Thymus (tissue), 11 donors: Measurements from ENCODE around the gene HSF5. TPM values are rescaled to one million over a fixed set of nuclear protein-coding genes. Genes with fewer than 3 reads are reported as not detected.

ENCODE experiments used
- DNase-seq, 9 donors: peaks; one replicate each; pipeline ENCODE4 v3.0.0-alpha.2; 2013; ENCODE audit warnings: low spot score in 9 of 9, low read depth in 6 of 9, missing footprints in 1 of 9
- H3K27ac ChIP-seq, 2 donors: one replicate each; pipeline ENCODE4 v1.5.1; 2013; ENCODE audit warnings: control low read depth in 1 of 2, low read depth in 1 of 2, low read length in 1 of 2, mild to moderate bottlenecking in 1 of 2, moderate library complexity in 1 of 2
- H3K27me3 ChIP-seq, 2 donors: one replicate each; pipeline ENCODE4 v1.5.1; 2013; ENCODE audit warnings: low read length in 1 of 2; ENCODE audit not compliant: control insufficient read depth in 2 of 2, insufficient read depth in 1 of 2
- H3K36me3 ChIP-seq, 2 donors: one replicate each; pipeline ENCODE4 v1.5.1; 2013; ENCODE audit warnings: low read length in 1 of 2, mild to moderate bottlenecking in 1 of 2, moderate library complexity in 1 of 2; ENCODE audit not compliant: control insufficient read depth in 2 of 2, insufficient read depth in 2 of 2
- H3K4me1 ChIP-seq, 2 donors: one replicate each; pipeline ENCODE4 v1.5.1; 2013; ENCODE audit warnings: low read length in 2 of 2; ENCODE audit not compliant: control insufficient read depth in 2 of 2, insufficient read depth in 2 of 2
- H3K4me3 ChIP-seq, 2 donors: one replicate each; pipeline ENCODE4 v1.5.1; 2013; ENCODE audit warnings: low read length in 2 of 2, control low read depth in 1 of 2, mild to moderate bottlenecking in 1 of 2
- H3K9me3 ChIP-seq, 2 donors: one replicate each; pipeline ENCODE4 v1.5.1; 2013; ENCODE audit warnings: low read length in 1 of 2, mild to moderate bottlenecking in 1 of 2; ENCODE audit not compliant: control insufficient read depth in 2 of 2, insufficient read depth in 1 of 2
- WGBS: extraction: QIAGEN DNeasy Blood & Tissue Kit; methylation state at CpG from one replicate; pipeline ENCODE4 v1.1.7; 2013; 5-methylcytosine and 5-hydroxymethylcytosine counted together
- polyA plus RNA-seq: library from polyadenylated mRNA; stranded (reverse); fragments of 200-250 nt; gene quantifications from one replicate; pipeline ENCODE4 v1.2.3, GENCODE V29; 2013
- total RNA-seq: library from RNA; stranded (reverse); fragments of 120-200 nt; gene quantifications from one replicate; pipeline ENCODE4 v1.2.4, GENCODE V29; 2013
- donor health status: healthy.

Gene HSF5
- total and polyA plus RNA-seq, 2 donors = 0.90 to 0.91 TPM

- no peaks in the 10 kb centered on the region for H3K9me3 ChIP-seq
- peak in 5 of 9 donors; percentile 33 to 63 (median 49) for DNase-seq
- peaks cover 11 to 76% of the 10 kb centered on the region in 2 donors for H3K27me3 ChIP-seq
- H3K4me3 ChIP-seq = peak overlapping the region; percentile 22 to 61
- WGBS = 3% methylated on average over 82 of the region's 82 CpGs
- H3K27ac ChIP-seq = no peak overlapping the region
- no peaks in the 10 kb centered on the region for H3K36me3 ChIP-seq
- peaks cover 7 to 12% of the 10 kb centered on the region in 2 donors for H3K4me1 ChIP-seq
These were observed 43.7 kb upstream of the HSF5 start for GRCh38 chr17:58531661-58532554.

- Histone ChIP-seq H3K36me3 (no peaks in the 10 kb centered on the region), H3K4me1 (peaks cover 7 to 14% of the 10 kb centered on the region in 2 donors), H3K27me3 (peaks cover 11 to 71% of the 10 kb centered on the region in 2 donors), H3K27ac (no peak overlapping the region), H3K4me3 (peak overlapping the region in 1 of 2 donors; percentile 61), H3K9me3 (no peaks in the 10 kb centered on the region)
- 76% methylated on average over 3 of the region's 3 CpGs for WGBS
- DNase-seq = no peak
These were observed 42.9 kb upstream of the HSF5 start for GRCh38 chr17:58531122-58531521.

- 89% methylated on average over 2 of the region's 2 CpGs for WGBS
These were observed 42.4 kb upstream of the HSF5 start for GRCh38 chr17:58530655-58531054.

GRCh38 chr17:58529275-58529674 lies 41.1 kb upstream of the HSF5 start:
- H3K36me3 ChIP-seq = no peaks in the 10 kb centered on the region
- H3K27me3 ChIP-seq = peaks cover 8 to 59% of the 10 kb centered on the region in 2 donors
- H3K27ac ChIP-seq = no peak overlapping the region
- no peak overlapping the region for H3K4me3 ChIP-seq
- peaks cover 7 to 14% of the 10 kb centered on the region in 2 donors for H3K4me1 ChIP-seq
- H3K9me3 ChIP-seq = no peaks in the 10 kb centered on the region
- no peak for DNase-seq
- 83% methylated on average over 1 of the region's 1 CpG for WGBS

More at GRCh38 chr17:58530655-58531054, 42.4 kb upstream of the HSF5 start:
- H3K36me3 ChIP-seq = no peaks in the 10 kb centered on the region
- DNase-seq = no peak
- no peaks in the 10 kb centered on the region for H3K9me3 ChIP-seq
- peaks cover 7 to 14% of the 10 kb centered on the region in 2 donors for H3K4me1 ChIP-seq
- peaks cover 11 to 71% of the 10 kb centered on the region in 2 donors for H3K27me3 ChIP-seq
- no peak overlapping the region for H3K27ac ChIP-seq
- H3K4me3 ChIP-seq = no peak overlapping the region

GRCh38 chr17:58528443-58528842 lies 40.2 kb upstream of the HSF5 start:
- H3K27me3 ChIP-seq = peaks cover 8 to 51% of the 10 kb centered on the region in 2 donors
- no peak overlapping the region for H3K27ac ChIP-seq
- no peak overlapping the region for H3K4me3 ChIP-seq
- DNase-seq = no peak
- WGBS = 86% methylated on average over 3 of the region's 3 CpGs
- no peaks in the 10 kb centered on the region for H3K9me3 ChIP-seq
- no peaks in the 10 kb centered on the region for H3K36me3 ChIP-seq
- peaks cover 7 to 14% of the 10 kb centered on the region in 2 donors for H3K4me1 ChIP-seq

GRCh38 chr17:58527949-58528348 lies 39.7 kb upstream of the HSF5 start:
- Histone ChIP-seq H3K4me3 (no peak overlapping the region), H3K27me3 (peaks cover 8 to 46% of the 10 kb centered on the region in 2 donors), H3K4me1 (peaks cover 7 to 14% of the 10 kb centered on the region in 2 donors), H3K36me3 (no peaks in the 10 kb centered on the region), H3K9me3 (no peaks in the 10 kb centered on the region), H3K27ac (no peak overlapping the region)
- DNase-seq = no peak
- WGBS = 86% methylated on average over 3 of the region's 3 CpGs

GRCh38 chr17:58527306-58527705 lies 39.1 kb upstream of the HSF5 start:
- no peak overlapping the region for H3K27ac ChIP-seq
- peaks cover 7 to 13% of the 10 kb centered on the region in 2 donors for H3K4me1 ChIP-seq
- no peak for DNase-seq
- H3K36me3 ChIP-seq = no peaks in the 10 kb centered on the region
- H3K4me3 ChIP-seq = no peak overlapping the region
- 91% methylated on average over 2 of the region's 2 CpGs for WGBS
- no peaks in the 10 kb centered on the region for H3K9me3 ChIP-seq
- peaks cover 8 to 40% of the 10 kb centered on the region in 2 donors for H3K27me3 ChIP-seq

- peaks cover 0 to 21% of the 10 kb centered on the region in 2 donors for H3K27me3 ChIP-seq
- no peak for DNase-seq
- no peak overlapping the region for H3K27ac ChIP-seq
- 76% methylated on average over 3 of the region's 3 CpGs for WGBS
- H3K9me3 ChIP-seq = no peaks in the 10 kb centered on the region
- no peaks in the 10 kb centered on the region for H3K36me3 ChIP-seq
- H3K4me1 ChIP-seq = peaks cover 0 to 7% of the 10 kb centered on the region in 2 donors
- no peak overlapping the region for H3K4me3 ChIP-seq
These were observed 37.0 kb upstream of the HSF5 start for GRCh38 chr17:58525239-58525638.

- WGBS = 98% methylated on average over 10 of the region's 10 CpGs
- no peaks in the 10 kb centered on the region for H3K9me3 ChIP-seq
- no peaks in the 10 kb centered on the region for H3K27me3 ChIP-seq
- no peaks in the 10 kb centered on the region for H3K36me3 ChIP-seq
- no peak for DNase-seq
- no peak overlapping the region for H3K4me3 ChIP-seq
- peaks cover 8 to 19% of the 10 kb centered on the region in 2 donors for H3K4me1 ChIP-seq
- no peak overlapping the region for H3K27ac ChIP-seq
These were observed 33.5 kb upstream of the HSF5 start for GRCh38 chr17:58521680-58522079.
